ENCODE results near the gene SIGLEC12. TPM values are rescaled to one million over a fixed set of nuclear protein-coding genes. Genes with fewer than 3 reads are reported as not detected.
"Not testable (repeated sequence)": the region's sequence is repeated elsewhere in the genome, so short reads cannot be mapped to it uniquely, and the experiment has no call there.

Gene SIGLEC12
- total RNA-seq, 1 donor from 2014 or later = 0.20 TPM

- DNase-seq (ENCODE audit: low spot score) (no peak), ATAC-seq (no peak)
Observed at GRCh38 chr19:51524666-51525264, 23.2 kb upstream of the SIGLEC12 start.

DNA sequence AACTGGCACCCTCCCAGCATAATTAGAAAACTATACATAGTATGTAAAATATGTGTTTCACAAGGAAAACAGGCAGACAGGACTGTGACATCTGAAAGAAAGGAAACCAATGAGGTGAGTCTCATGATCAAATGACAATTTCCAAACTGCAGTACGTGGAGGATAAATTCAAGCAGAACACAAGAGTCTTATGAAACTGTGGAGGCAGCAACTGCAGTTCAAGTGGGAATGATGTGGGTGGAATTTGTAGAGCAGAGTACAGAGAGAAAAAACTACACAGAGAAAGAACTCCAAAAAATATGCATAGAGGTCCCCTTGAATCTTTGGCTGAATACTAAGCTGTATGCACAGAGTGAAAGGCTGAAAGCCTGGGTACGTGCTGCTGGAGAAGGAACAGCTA lies 20.2 kb upstream of the SIGLEC12 start:
- no peak for DNase-seq (ENCODE audit: low spot score)

GRCh38 chr19:51521357-51521756 lies 19.8 kb upstream of the SIGLEC12 start:
- DNase-seq (ENCODE audit: low spot score) (no peak), ATAC-seq (no peak)

More for the DNA sequence above, 20.2 kb upstream of the SIGLEC12 start:
- ATAC-seq = no peak

DNA sequence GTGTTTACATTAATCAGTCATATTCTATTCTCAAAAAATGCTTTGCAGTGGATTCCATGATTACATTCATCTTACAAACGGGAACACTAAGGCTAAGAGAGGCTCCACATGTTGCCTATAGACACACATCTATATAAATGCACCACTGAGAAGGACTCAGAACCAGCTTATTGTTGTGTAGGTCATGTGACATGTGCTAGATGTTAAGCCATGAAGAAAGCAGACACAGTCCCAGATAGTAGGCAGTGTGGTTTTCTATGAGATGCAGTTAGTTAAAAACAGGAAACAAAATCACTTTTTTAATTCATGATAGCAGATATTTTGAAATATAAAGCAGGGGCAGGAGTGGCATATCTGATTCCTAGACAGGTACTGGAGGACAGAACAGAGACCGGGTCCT lies 19.1 kb upstream of the SIGLEC12 start:
- DNase-seq (ENCODE audit: low spot score) = no peak

DNA sequence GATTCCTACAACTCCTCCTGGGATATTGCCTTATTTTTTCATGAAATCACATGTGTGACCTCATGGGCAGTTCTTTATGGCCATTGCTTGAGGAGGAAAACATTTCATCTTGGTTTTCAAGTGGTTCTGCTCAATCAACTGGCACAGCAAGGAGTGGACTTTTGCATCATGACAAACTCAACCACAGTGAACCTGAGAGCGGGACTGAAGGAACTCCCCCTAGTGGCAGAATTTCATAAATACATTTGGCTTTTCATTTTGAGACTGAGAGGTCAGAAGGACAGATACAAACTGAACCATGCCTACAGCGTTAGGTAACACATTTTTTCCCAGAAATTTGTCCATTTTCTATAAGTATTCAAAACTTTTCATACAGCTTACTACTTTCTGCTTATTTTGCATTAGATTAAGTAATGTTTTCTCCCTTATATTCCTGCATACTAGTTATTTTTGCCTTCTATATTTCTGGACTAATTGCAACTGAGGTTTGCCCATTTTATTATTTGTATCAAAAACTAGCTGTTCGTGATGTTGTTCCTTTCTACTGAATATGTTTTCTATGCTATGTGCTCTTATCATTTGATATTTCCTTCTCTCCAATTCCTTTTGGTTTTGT lies 13.4 kb upstream of the SIGLEC12 start:
- peak; percentile 95 for ATAC-seq
- no peak for DNase-seq (ENCODE audit: low spot score)

More for the DNA sequence above, 19.1 kb upstream of the SIGLEC12 start:
- no peak for ATAC-seq

- DNase-seq (ENCODE audit: low spot score) = no peak
Observed at GRCh38 chr19:51513968-51514367, 12.4 kb upstream of the SIGLEC12 start.

DNA sequence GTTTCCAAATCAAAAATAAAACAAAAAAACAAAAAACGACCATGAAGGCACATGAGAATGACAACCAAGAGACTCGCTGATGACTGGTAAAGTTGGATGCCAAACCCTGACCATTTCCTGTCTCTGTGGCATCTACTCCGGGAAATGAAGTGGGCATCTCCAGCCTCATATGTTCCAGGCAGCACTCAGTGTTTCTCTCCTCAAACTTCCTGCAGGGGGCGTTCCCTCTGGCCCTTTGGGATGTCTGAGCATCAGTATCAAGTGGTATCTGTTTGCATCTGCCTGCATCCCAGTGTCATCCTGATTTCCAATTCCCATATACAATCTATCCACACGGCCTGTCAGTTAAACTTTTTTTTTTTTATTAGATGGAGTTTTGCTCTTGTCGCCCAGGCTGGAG lies 9.8 kb upstream of the SIGLEC12 start:
- DNase-seq (ENCODE audit: low spot score) = no peak
- no peak for ATAC-seq

More at GRCh38 chr19:51513968-51514367, 12.4 kb upstream of the SIGLEC12 start:
- no peak for ATAC-seq

- no peak for ATAC-seq
Observed at GRCh38 chr19:51509823-51510660, 8.4 kb upstream of the SIGLEC12 start.

DNA sequence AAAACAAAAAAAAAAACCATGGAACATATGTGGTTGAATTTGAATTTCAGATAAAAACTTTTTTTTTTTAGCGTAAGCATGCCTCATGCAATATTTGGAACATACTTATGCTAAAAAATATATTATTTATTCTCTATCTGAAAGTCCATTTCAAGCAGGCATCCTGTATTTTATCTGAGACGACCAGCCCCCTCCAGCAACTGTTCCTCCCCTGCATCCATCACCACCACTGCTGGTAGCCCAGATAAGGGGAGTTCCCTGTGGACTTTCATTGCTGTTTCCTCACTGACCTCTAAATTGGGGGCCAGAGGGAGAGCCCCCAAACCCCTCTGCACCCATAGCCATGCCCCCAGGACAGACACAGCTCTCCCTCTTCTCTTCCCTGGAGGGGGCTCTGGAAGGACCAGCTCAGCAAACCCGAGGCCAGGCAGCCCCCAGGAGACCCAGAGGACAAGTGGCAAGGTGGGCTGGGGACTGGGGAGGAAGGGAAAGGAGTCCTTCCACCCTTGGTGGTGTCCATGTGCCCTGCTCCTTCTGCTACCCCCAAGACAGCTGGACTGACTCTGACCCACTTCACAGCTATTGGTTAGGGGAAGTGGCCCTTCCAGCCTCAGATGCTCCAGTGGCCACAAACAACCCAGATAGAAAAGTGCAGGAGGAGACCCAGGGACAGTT lies 6.6 kb upstream of the SIGLEC12 start:
- DNase-seq (ENCODE audit: low spot score) (no peak), ATAC-seq (no peak)

More at GRCh38 chr19:51509823-51510660, 8.4 kb upstream of the SIGLEC12 start:
- no peak for DNase-seq (ENCODE audit: low spot score)

DNA sequence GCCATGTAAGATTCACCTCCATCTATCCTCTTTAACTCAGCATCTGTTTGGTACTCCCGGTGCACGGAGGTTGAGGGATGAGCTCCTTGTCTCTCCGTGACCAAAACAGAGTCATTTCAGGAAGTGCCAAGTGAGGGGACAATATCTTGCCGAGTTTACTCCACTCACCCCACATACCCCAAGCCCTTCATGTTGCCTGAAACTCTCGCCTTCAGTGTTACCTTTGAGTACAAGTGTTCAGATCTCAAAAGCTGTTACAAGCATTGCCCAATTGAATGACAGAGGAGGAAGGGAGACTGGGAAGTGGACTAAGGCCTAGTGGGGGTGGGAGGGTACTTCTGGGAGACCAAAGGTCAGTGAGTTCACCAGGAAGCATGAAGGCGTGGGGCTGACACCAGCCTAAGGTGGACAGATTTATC lies 6.0 kb upstream of the SIGLEC12 start:
- DNase-seq (ENCODE audit: low spot score) = no peak
- peak; percentile 45 for ATAC-seq

DNA sequence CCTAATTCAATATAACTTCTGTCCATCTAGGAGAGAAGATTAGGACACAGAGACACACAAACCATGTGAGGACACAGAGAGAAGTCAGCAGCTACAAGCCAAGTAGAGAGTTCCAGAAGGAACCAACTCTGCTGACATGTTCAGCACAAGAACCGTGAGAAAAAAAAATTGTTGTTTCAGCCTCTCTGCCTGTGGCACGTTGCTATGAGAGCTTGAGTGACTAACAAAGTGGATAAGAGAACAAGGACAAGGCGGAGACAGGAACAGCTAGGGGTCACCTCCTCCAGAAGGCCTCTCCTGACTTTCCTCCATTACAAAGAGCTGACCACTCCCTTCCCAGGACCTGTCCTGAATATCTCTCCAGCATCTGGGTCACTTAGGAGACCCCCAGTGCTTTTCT lies 5.6 kb upstream of the SIGLEC12 start:
- peak; percentile 38 for ATAC-seq
- no peak for DNase-seq (ENCODE audit: low spot score)

DNA sequence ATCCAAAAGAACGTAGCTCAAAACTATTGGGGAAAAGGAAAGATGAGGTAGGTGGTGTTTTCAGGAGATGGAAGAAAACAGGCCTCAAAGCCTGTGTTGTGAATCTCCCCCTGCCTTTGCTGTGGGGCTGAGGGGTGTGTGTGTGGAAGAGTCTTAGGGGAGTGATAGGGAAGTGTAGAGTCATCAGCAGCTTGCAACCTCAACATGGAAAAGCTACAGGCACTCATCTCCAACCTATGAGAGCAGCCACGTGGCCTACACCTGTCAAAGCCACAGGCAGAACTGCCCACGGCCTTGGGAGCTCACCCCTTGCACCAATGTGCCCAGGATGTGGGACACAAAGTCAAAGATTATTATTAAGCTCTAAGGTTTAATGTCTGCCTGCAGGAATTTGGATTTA lies 4.3 kb upstream of the SIGLEC12 start:
- DNase-seq (ENCODE audit: low spot score) = no peak
- ATAC-seq = no peak

- no peak for DNase-seq (ENCODE audit: low spot score)
- no peak for ATAC-seq
Observed at GRCh38 chr19:51503896-51504295, 2.3 kb upstream of the SIGLEC12 start.

- no peak for DNase-seq (ENCODE audit: low spot score)
- ATAC-seq = no peak
Observed at GRCh38 chr19:51503286-51503817, 1.8 kb upstream of the SIGLEC12 start.

GRCh38 chr19:51500931-51501330 lies 669 bp downstream of the SIGLEC12 start:
- DNase-seq (ENCODE audit: low spot score); ATAC-seq: not testable (repeated sequence)

GRCh38 chr19:51497666-51498065 lies 3.9 kb downstream of the SIGLEC12 start:
- ATAC-seq = no peak
- no peak for DNase-seq (ENCODE audit: low spot score)

DNA sequence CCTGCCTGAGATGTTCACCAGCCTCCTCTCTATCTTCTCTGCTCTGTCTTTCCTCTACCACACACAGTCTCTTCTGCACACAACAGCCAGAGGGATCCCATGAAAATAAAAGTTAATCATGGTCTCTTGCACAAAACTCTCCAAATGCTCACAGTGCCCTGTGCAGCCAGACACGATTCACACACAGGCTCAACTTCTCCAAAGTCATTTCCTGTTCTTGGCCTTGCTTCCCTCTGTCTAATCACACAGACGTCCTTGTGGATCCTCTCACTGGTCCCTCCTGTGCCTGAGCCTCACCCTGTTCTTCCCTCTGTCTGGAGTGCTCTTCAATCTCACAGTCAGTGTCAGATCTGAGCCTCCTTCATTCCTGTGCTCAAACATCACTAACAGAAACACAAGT lies 7.8 kb downstream of the SIGLEC12 start:
- ATAC-seq = no peak
- no peak for DNase-seq (ENCODE audit: low spot score)

- DNase-seq (ENCODE audit: low spot score) (no peak), ATAC-seq (no peak)
Observed at GRCh38 chr19:51491586-51491985, 10.0 kb downstream of the SIGLEC12 start.

GRCh38 chr19:51490676-51491075 lies 10.9 kb downstream of the SIGLEC12 start:
- DNase-seq (ENCODE audit: low spot score) (no peak), ATAC-seq (no peak)

- DNase-seq (ENCODE audit: low spot score) (no peak), ATAC-seq (no peak)
Observed at GRCh38 chr19:51489113-51489512, 12.5 kb downstream of the SIGLEC12 start.

- no peak for ATAC-seq
- DNase-seq (ENCODE audit: low spot score) = no peak
Observed at GRCh38 chr19:51488491-51488890, 13.1 kb downstream of the SIGLEC12 start.

Data from left lobe of liver (tissue), 2 donors.